GM12878 (cell line): ENCODE measurements around the gene ARL9. TPM values are rescaled to one million over a fixed set of nuclear protein-coding genes. Genes with fewer than 3 reads are reported as not detected.

Experiments
- BCL11A ChIP-seq: IDR thresholded peaks from 2 replicates; pipeline ENCODE4 v1.6.1; 2011; ENCODE audit warnings: low read depth, low read length
- CBX5 ChIP-seq: sonication (generic); IDR thresholded peaks from 2 replicates; pipeline ENCODE4 v1.6.1; 2016; ENCODE audit warnings: low read depth, moderate library complexity, mild to moderate bottlenecking, inconsistent platforms
- CHD1 ChIP-seq: IDR thresholded peaks from 2 replicates; pipeline ENCODE4 v1.6.1; 2012; ENCODE audit warnings: low read depth, low read length, improper control_type of control experiment
- CREM ChIP-seq: IDR thresholded peaks from 2 replicates; pipeline ENCODE4 v1.6.1; 2014; ENCODE audit warnings: antibody characterized with exemption, low read depth
- EGR1 ChIP-seq, 2 experiments: IDR thresholded peaks; 1 replicate in 1 of 2; 2 replicates in 1 of 2; pipeline ENCODE4 v1.6.1; 2011 to 2012; ENCODE audit warnings: low read depth in 2 of 2, low read length in 2 of 2, borderline replicate concordance in 1 of 2, mild to moderate bottlenecking in 1 of 2, moderate library complexity in 1 of 2
- ETV6 ChIP-seq, 2 experiments: fragments of 450-650 bp in 1 of 2; IDR thresholded peaks in 1 of 2; conservative IDR thresholded peaks in 1 of 2; 2 replicates each; pipeline ENCODE4 v1.6.1; 2014; ENCODE audit warnings: antibody characterized with exemption in 1 of 2, borderline replicate concordance in 1 of 2, low read depth in 1 of 2, mild to moderate bottlenecking in 1 of 2, moderate library complexity in 1 of 2
- FOS ChIP-seq: IDR thresholded peaks from 3 replicates; pipeline ENCODE4 v1.6.1; 2011; ENCODE audit warnings: borderline replicate concordance; ENCODE audit not compliant: insufficient read length; ENCODE audit errors: extremely low read depth
- FOXM1 ChIP-seq: IDR thresholded peaks from 2 replicates; pipeline ENCODE4 v1.6.1; 2012; ENCODE audit warnings: low read depth, mild to moderate bottlenecking, inconsistent platforms, low read length, moderate library complexity
- IKZF1 ChIP-seq: fragments of 450-650 bp; conservative IDR thresholded peaks from 2 replicates; pipeline ENCODE4 v1.6.1; 2017; ENCODE audit warnings: antibody characterized with exemption, mild to moderate bottlenecking
- JUNB ChIP-seq: IDR thresholded peaks from 2 replicates; pipeline ENCODE4 v1.6.1; 2016; ENCODE audit warnings: antibody characterized with exemption, mild to moderate bottlenecking
- MEF2A ChIP-seq: IDR thresholded peaks from 2 replicates; pipeline ENCODE4 v1.6.1; 2011; ENCODE audit warnings: low read depth, mild to moderate bottlenecking, low read length, moderate library complexity; ENCODE audit not compliant: insufficient read depth
- NRF1 ChIP-seq: conservative IDR thresholded peaks from 2 replicates; pipeline ENCODE4 v1.6.1; 2011; ENCODE audit warnings: mild to moderate bottlenecking, low read depth, low read length, improper control_type of control experiment
- POLR2A ChIP-seq: IDR thresholded peaks from 2 replicates; pipeline ENCODE4 v1.6.1; 2011; ENCODE audit warnings: low read depth, mild to moderate bottlenecking, low read length
- POLR2AphosphoS2 ChIP-seq: IDR thresholded peaks from 2 replicates; pipeline ENCODE4 v1.6.1; 2011; ENCODE audit warnings: low read depth, mild to moderate bottlenecking, low read length, improper control_type of control experiment, moderate library complexity
- POU2F2 ChIP-seq: IDR thresholded peaks from 3 replicates; pipeline ENCODE4 v1.6.1; 2011; ENCODE audit warnings: low read depth, mild to moderate bottlenecking, low read length, borderline replicate concordance
- SMAD5 ChIP-seq: IDR thresholded peaks from 2 replicates; pipeline ENCODE4 v1.6.1; 2016; ENCODE audit warnings: antibody characterized with exemption, low read depth
- SMARCA5 ChIP-seq: fragments of 450-650 bp; IDR thresholded peaks from 2 replicates; pipeline ENCODE4 v1.6.1; 2017; ENCODE audit warnings: mild to moderate bottlenecking
- SREBF1 ChIP-seq: IDR thresholded peaks from 2 replicates; pipeline ENCODE4 v1.6.1; 2012; ENCODE audit warnings: mild to moderate bottlenecking, low read length
- SUPT20H ChIP-seq: IDR thresholded peaks from 2 replicates; pipeline ENCODE4 v1.6.1; 2011; ENCODE audit warnings: low read depth, mild to moderate bottlenecking, low read length, moderate library complexity, borderline replicate concordance; ENCODE audit not compliant: control insufficient read depth
- TARDBP ChIP-seq: IDR thresholded peaks from 2 replicates; pipeline ENCODE4 v1.6.1; 2016; ENCODE audit warnings: borderline replicate concordance
- TCF3 ChIP-seq: IDR thresholded peaks from 2 replicates; pipeline ENCODE4 v1.6.1; 2012; ENCODE audit warnings: low read depth, mild to moderate bottlenecking, low read length, borderline replicate concordance; ENCODE audit not compliant: insufficient read depth
- ZBED1 ChIP-seq: IDR thresholded peaks from 2 replicates; pipeline ENCODE4 v1.6.1; 2016; ENCODE audit warnings: borderline replicate concordance
- ZBTB11 ChIP-seq: fragments of 450-650 bp; formaldehyde crosslinking; IDR thresholded peaks from 2 replicates; pipeline ENCODE4 v1.5.0; 2022; ENCODE audit warnings: mild to moderate bottlenecking, missing genetic modification characterization
- ZNF207 ChIP-seq: fragments of 450-650 bp; IDR thresholded peaks from 2 replicates; pipeline ENCODE4 v1.6.1; 2014; ENCODE audit warnings: antibody characterized with exemption, mild to moderate bottlenecking, borderline replicate concordance
- ZNF217 ChIP-seq: fragments of 450-650 bp; IDR thresholded peaks from 2 replicates; pipeline ENCODE4 v1.6.1; 2017; ENCODE audit warnings: antibody characterized with exemption, mild to moderate bottlenecking
- ZNF384 ChIP-seq: IDR thresholded peaks from 2 replicates; pipeline ENCODE4 v1.6.1; 2012; ENCODE audit warnings: low read depth, mild to moderate bottlenecking, low read length, improper control_type of control experiment, borderline replicate concordance
- polyA plus RNA-seq, 11 experiments: library from polyadenylated mRNA; depleted of rRNA in 4 of 11; unstranded in 6 of 11; stranded (reverse) in 5 of 11; fragments of >200 nt; fragmentation: Nextera tagmentation in 4 of 11; fragmentation: Illumina TruSeq in 1 of 11; extraction: Ambion mirVana in 4 of 11; extraction: Trizol in 1 of 11; gene quantifications; 1 replicate in 1 of 11; 2 replicates in 10 of 11; pipeline versions ENCODE4 v1.2.1 to v1.2.3, GENCODE V29; 2011 to 2016; ENCODE audit warnings: inconsistent platforms in 2 of 11, missing spikeins in 2 of 11, low read depth in 1 of 11
- total RNA-seq, 4 experiments: library from RNA; depleted of rRNA in 3 of 4; stranded (reverse); fragments of >200 nt in 3 of 4; fragmentation: Illumina TruSeq in 1 of 4; extraction: Trizol in 1 of 4; gene quantifications; 2 replicates each; pipeline versions ENCODE4 v1.2.1 to v1.2.3, GENCODE V29; 2013 to 2021
- TF ChIP-seq, protein P1 (sequence below): fragments of 450-650 bp; IDR thresholded peaks from 2 replicates; pipeline ENCODE4 v1.6.1; 2017; ENCODE audit warnings: borderline replicate concordance
- TF ChIP-seq, protein P2 (sequence below): fragments of 450-650 bp; IDR thresholded peaks from 2 replicates; pipeline ENCODE4 v1.6.1; 2016; ENCODE audit warnings: mild to moderate bottlenecking

ARL9 gene
- total and polyA plus RNA-seq, 10 of the 15 experiments (the other 5 are each of a cell fraction or from before 2014, with no cell fraction given): not detected

- TF ChIP-seq ZBTB11 (CRISPR knock-in tag) (no peak), SREBF1 (no peak), EGR1 (IDR thresholded peaks at IDR 0.05; ENCODE audit: borderline replicate concordance in 1 of 2, low read depth in 2 of 2, low read length in 2 of 2) (no peak), ZNF217 (no peak), ZBED1 (no peak), POLR2A (no peak), SMARCA5 (peak; percentile 90; the same call in 1 of the 2 replicates), FOXM1 (no peak), TARDBP (no peak), SMAD5 (no peak), SUPT20H (no peak), JUNB (no peak), ZNF207 (peak; percentile 67; the same call in 1 of the 2 replicates), FOS (no peak), NRF1 (no peak), BCL11A (no peak), POU2F2 (0 out of 3 replicates have a peak, but pooled peaks have one; percentile 22), CBX5 (no peak), IKZF1 (peak; percentile 40), ETV6 (conservative IDR thresholded peaks at IDR 0.05 in 1 of 2, IDR thresholded peaks at IDR 0.05 in 1 of 2; ENCODE audit: borderline replicate concordance in 1 of 2, low read depth in 1 of 2) (no peak), MEF2A (no peak), POLR2AphosphoS2 (no peak), TCF3 (peak; percentile 84; the same call in 1 of the 2 replicates), CREM (no peak), CHD1 (no peak), ZNF384 (peak; percentile 30; the same call in 1 of the 2 replicates)
- TF ChIP-seq, protein P1, sequence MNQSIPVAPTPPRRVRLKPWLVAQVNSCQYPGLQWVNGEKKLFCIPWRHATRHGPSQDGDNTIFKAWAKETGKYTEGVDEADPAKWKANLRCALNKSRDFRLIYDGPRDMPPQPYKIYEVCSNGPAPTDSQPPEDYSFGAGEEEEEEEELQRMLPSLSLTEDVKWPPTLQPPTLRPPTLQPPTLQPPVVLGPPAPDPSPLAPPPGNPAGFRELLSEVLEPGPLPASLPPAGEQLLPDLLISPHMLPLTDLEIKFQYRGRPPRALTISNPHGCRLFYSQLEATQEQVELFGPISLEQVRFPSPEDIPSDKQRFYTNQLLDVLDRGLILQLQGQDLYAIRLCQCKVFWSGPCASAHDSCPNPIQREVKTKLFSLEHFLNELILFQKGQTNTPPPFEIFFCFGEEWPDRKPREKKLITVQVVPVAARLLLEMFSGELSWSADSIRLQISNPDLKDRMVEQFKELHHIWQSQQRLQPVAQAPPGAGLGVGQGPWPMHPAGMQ: no peak
- TF ChIP-seq, protein P2, sequence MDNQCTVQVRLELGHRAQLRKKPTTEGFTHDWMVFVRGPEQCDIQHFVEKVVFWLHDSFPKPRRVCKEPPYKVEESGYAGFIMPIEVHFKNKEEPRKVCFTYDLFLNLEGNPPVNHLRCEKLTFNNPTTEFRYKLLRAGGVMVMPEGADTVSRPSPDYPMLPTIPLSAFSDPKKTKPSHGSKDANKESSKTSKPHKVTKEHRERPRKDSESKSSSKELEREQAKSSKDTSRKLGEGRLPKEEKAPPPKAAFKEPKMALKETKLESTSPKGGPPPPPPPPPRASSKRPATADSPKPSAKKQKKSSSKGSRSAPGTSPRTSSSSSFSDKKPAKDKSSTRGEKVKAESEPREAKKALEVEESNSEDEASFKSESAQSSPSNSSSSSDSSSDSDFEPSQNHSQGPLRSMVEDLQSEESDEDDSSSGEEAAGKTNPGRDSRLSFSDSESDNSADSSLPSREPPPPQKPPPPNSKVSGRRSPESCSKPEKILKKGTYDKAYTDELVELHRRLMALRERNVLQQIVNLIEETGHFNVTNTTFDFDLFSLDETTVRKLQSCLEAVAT: no peak
Measured at GRCh38 chr4:56544573-56545131, 39.1 kb downstream of the ARL9 start (continued).
